GM10248 (cell line): ENCODE results near the gene GXYLT1.

Experiments used
- CTCF ChIA-PET: fragments of 300-600 bp; sonication (Branson Sonifier 250); formaldehyde crosslinking; extraction: SDS; loops from one replicate; lab custom pipeline; 2021; ENCODE audit warnings: antibody characterized with exemption; lab: Yijun Ruan, JAX
- POLR2A ChIA-PET: fragments of 350-650 bp; sonication (Branson Sonifier 250); formaldehyde crosslinking; extraction: SDS; loops from one replicate; lab custom pipeline; 2020; ENCODE audit warnings: antibody characterized with exemption; lab: Yijun Ruan, JAX
- DNase-seq: peaks from one replicate; pipeline ENCODE4 v3.0.0; 2012; ENCODE audit errors: extremely low spot score
- CTCF ChIP-seq: IDR thresholded peaks from 2 replicates; pipeline ENCODE4 v1.5.1; 2012; ENCODE audit warnings: mild to moderate bottlenecking, low read depth; ENCODE audit errors: extremely low read depth, missing control alignments, control extremely low read depth

The GXYLT1 gene

DNA sequence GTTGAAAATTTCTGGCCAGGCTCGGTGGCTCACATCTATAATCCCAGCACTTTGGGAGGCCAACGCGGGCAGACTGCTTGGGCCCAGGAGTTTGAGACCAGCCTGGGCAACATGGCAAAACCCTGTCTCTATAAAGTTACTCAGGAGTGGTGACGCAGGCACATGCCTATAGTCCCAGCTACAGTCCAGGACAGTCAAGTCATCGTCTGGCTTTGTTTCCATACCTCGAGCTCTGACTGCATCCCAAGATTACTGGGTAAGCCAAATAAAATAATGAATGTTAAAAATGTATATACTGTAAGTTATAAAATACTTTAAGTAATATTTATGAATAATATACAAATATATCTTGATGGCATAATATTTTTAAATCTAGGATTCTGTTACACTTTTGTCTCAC lies 23.0 kb upstream of the GXYLT1 start:
- no peak for DNase-seq
- CTCF ChIA-PET, result interaction anchor here (1.1 to 1.3 kb wide), 3 partner anchors 12 to 204 kb away, joined by 3 to 4 read pairs (median 3); no protein-coding TSS in a partner anchor
- POLR2A ChIA-PET, result no interaction called here
- no peak for TF ChIP-seq CTCF

DNA sequence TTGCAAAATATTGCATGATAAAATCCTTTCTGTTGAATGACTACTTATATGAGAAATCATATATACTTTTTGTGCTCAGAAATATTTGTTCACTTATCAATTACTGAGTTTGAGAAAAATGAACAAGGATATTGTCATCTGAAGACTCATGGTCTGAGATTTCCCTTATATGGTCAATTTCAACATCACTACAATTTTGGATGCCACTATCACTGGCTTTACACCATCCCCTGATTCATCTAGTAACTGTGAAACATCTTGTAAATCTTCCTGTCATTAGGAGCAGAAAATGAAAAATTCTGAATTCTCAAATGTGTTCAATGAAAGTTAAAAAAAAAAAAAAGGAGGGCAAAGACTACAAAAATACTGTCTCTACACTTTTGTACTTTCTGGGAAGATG lies 21.8 kb upstream of the GXYLT1 start:
- TF ChIP-seq CTCF, result no peak
- no peak for DNase-seq
- POLR2A ChIA-PET, result no interaction called here
- CTCF ChIA-PET, result no interaction called here

DNA sequence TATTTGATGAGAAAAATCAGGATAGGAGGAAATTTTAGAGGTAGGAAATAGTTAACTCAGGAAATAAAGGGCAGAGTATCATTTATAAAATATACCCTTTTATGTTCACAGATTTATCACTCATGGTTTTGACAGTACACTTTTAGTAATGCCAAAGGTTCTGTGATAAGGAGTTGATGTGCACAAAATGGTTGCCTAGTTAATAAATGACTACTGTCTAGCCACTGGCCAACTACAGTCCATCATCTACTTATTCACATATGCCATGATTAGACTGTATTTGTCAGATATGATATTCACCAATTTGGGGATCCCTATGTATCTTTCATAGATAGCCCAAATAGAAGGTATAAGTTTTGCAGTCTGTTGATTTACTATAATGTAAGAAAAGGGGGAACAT lies 19.2 kb upstream of the GXYLT1 start:
- no peak for TF ChIP-seq CTCF
- POLR2A ChIA-PET, result no interaction called here
- no peak for DNase-seq
- CTCF ChIA-PET, result no interaction called here

- ChIA-PET CTCF (interaction anchor here (1.1 kb wide), 1 partner anchor 18 kb away, joined by 4 read pairs; the partner anchor contains the start of gene GXYLT1), POLR2A (interaction anchor here (0.6 kb wide), 1 partner anchor 26 kb away, joined by 6 read pairs; no protein-coding TSS in a partner anchor)
- DNase-seq, result no peak
- TF ChIP-seq CTCF, result no peak
Measured at GRCh38 chr12:42162965-42163364, 18.3 kb upstream of the GXYLT1 start.

DNA sequence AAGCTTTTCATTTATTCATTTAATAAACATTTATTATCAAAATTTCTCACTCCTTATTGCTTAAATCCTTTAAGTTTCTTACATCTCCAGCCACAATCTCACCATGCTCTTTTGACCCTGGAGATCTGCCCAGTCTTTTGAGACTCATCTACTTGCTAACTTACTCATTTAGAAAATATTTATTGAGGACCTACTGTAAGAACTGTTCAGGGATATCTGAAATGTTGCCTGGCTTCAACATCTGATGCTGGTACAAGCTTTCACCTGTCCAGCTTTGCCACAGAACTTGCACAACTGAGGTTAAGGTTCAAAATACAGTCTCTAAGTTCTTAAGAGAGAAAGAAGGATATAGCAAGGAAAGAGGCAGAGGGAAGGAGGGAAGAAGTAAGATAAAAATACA lies 17.5 kb upstream of the GXYLT1 start:
- no peak for TF ChIP-seq CTCF
- DNase-seq, result no peak
- ChIA-PET CTCF (interaction anchor here (1.8 kb wide), 1 partner anchor 11 kb away, joined by 3 read pairs; no protein-coding TSS in a partner anchor), POLR2A (no interaction called here)

- no peak for TF ChIP-seq CTCF
- ChIA-PET CTCF (interaction anchor here (0.9 to 1.8 kb wide), 5 partner anchors 12 to 57 kb away, joined by 3 to 4 read pairs (median 4); no protein-coding TSS in a partner anchor), POLR2A (no interaction called here)
- DNase-seq, result no peak
Measured at GRCh38 chr12:42161529-42161928, 16.9 kb upstream of the GXYLT1 start.
